Left renal cortex interstitium (tissue), 4 donors: ENCODE measurements around the gene KIF3C. TPM values are rescaled to one million over a fixed set of nuclear protein-coding genes. Genes with fewer than 3 reads are reported as not detected.
A peak's percentile ranks its signal among the peaks of the same experiment; 100 is the strongest.

Source experiments
- DNase-seq, 4 donors: peaks; one replicate each; pipeline ENCODE4 v3.0.0-alpha.2; 2013; ENCODE audit warnings: low read depth in 4 of 4, low spot score in 2 of 4, missing footprints in 1 of 4
- polyA plus RNA-seq, 4 donors: library from polyadenylated mRNA; unstranded; fragments of 120-200 nt; gene quantifications; one replicate each; pipeline ENCODE4 v1.2.1, GENCODE V29; 2013; ENCODE audit not compliant: insufficient read length in 4 of 4

KIF3C gene
- polyA plus RNA-seq, 4 donors, result 16.8 to 19.4 (median 19.0) TPM

DNA sequence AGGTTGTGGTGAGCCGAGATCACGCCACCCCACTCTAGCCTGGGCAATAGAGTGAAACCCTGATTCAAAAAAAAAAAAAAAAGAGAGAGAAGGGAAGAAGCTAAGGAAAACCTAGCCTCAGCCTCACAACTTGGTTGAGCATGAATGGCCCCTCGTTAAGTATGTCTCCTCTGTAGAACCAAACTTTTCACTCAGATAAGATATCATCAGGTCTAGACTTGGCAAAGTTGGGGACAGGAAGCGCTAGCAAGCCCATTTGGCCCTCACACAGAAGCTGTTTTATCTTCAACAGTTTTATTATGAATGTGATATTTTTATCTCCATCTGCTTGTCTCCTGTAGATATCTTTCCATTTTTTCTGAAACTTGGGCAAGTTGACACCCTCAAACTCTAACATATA lies 100.5 kb downstream of the KIF3C start:
- no peak for DNase-seq

DNA sequence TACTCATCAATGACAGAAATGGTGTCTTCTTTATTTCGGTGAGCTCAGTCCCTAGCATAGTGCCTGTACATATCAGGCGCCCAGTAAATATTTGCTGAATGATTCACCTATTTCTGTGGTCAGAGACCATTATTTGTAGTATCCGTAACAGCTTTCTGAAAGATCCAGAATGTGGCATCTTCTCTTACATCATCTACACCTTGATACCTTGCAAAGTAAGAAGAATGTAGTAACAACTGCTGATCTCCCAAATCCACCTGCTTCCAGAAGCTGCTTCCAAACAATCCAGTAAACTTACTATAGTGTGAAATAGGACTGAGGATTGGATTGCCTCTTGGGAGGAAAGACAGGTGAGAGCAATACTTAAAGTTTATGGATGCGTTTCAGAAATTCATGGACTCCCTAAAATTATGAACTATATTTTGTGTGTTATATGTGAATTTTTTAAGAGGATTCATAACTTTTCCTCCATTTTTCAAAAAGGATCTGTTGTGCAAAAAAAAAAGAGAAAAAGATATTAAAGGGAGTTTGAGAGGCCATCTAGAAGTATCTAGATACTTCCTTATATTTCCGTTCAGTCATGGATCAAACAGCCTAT lies 103.1 kb downstream of the KIF3C start:
- no peak for DNase-seq

DNA sequence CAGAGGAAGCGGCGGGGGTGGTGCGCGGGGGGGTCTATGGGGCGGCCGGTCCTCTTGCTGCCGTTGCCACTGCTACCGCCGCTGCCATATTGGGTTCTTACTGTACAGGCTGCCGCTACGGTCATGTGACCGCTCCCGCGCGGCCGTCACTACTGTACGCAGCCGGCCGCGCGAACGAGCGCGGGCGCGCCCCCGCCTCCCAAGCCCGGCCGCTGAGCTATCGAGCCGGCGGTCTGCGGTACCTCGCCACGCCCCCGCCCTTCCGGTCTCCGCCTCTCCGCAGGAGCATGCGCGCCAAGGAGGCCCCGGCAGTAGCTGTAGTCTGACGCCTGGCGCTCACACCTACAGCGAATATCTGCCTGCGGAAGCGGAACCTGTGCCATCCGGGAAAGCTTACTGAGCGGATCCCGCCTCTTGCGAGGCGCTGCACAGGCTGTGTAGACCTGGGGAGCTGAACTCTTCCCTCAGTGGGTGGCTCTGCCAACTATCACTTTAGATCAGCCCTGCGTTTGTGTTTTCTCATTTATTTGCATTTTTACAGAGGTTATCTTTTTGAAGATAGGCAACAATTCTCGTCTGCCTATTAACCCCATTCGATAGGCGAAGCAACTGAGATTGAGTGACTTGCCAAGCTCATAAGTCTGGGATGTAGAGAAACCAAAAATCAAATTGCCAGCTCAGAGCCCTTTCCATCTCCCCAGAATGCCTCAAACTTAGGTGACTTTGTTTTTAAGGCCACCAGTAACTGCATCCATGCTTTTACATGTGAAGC lies 103.8 kb downstream of the KIF3C start, which contains the start of gene ASXL2:
ASXL2 (minus strand) TSS at position 127 of the 772 bp plus-strand sequence. CDS start 265 bp downstream, outside the sequence.
- peak; percentile 84 to 96 (median 94) for DNase-seq

DNA sequence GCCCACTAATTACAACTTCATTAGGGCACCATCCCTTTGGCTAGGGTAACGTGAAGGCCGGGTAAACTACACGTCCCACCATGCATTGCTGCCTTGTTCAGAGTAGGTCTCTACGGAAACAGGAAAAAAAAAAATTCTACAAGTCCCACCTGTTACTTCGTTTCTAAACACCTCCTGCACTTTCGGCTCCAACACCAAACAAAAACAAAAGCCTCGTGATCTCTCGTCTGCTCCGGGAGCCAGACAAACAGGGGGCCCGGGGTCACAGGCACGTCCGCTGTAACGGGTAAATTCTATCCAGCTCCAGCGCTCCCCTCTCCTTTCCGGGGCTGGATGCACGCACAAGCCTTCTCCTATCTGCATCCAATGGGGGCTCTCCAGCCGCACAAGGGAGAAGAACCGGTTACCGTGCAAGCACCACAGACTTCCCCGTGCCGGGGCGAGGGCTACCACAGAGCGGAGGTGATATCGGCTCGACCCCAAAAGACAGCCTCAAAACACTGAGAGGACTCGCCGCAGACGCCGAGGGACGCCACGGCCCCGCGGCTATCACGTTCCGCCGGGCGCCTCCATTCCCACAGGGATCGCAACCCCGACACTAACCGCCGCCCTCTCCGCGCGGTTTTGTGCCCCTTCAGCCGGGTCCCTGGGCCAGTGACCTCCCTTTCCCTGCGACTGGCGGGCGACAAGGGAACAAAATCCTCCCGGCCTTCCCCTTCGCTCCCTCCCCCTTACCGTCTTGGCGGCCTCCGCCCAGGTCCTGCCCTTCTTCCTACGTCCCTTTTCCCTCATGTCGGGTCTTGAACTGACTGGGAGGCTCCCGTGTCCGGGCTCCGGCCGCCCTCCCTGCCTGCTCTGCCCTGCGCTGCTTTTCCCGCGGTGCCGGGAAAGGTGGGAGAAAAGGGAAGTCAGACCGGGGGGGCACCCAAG lies 104.6 kb downstream of the KIF3C start:
- DNase-seq, result peak in 3 of 4 donors; percentile 26 to 41 (median 41)

Other genes starting within 250 kb of the KIF3C start
- 10 to 100 TPM; 17.4 to 20.7 (median 19.7) TPM for gene ASXL2, start 104.0 kb downstream of the KIF3C start, polyA plus RNA-seq
- 100 to 1,000 TPM; 116 to 172 (median 132) TPM for gene RAB10, start 51.6 kb upstream of the KIF3C start, polyA plus RNA-seq
- gene GAREM2, start 190.6 kb upstream of the KIF3C start, polyA plus RNA-seq, result 1 to 10 TPM; 5.8 to 9.0 (median 7.8) TPM